GM12892 (cell line): ENCODE data around the gene IRF3.

ENCODE experiments used
- POLR2A ChIP-seq: IDR thresholded peaks from 2 replicates; pipeline ENCODE4 v1.6.1; 2011; ENCODE audit warnings: low read depth, low read length, control low read depth
- POLR2AphosphoS5 ChIP-seq: IDR thresholded peaks from 2 replicates; pipeline ENCODE4 v1.6.1; 2011; ENCODE audit warnings: low read depth, low read length, control low read depth

DNA sequence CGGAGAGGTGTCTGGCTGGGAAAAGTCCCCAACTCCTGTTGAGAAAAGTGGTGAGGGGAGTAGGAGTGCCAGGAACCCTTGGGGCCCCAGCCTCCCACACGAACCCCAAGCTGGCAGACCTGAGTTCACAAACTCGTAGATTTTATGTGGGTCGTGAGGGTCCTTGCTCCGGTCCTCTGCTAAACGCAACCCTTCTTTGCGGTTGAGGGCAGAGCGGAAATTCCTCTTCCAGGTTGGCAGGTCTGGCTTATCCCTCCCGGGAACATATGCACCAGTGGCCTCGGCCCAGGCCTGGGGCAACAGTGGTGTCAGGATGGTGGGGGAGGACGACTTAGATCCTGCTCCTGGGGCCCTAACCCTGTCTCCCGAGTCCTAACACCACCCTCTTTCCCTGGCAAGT lies 2.4 kb downstream of the IRF3 start:
- no peak for TF ChIP-seq POLR2A
- TF ChIP-seq POLR2AphosphoS5, result no peak
